GM23338 (cell line): ENCODE data around the gene PBLD. TPM values are rescaled to one million over a fixed set of nuclear protein-coding genes. Genes with fewer than 3 reads are reported as not detected.
A peak's percentile ranks its signal among the peaks of the same experiment; 100 is the strongest.

ENCODE experiments used
- ATAC-seq: fragments of 200-7000 bp; cut with Tn5 transposase; 3 replicates; pipeline ENCODE4 v1.9.1; 2020
- DNase-seq: peaks from one replicate; pipeline ENCODE4 v3.0.0-alpha.2; 2015; ENCODE audit warnings: low spot score
- H2AFZ ChIP-seq: fragments of 200-600 bp; sonication (generic); 2 replicates; pipeline ENCODE4 v1.8.0; 2016; ENCODE audit warnings: antibody characterized with exemption, mild to moderate bottlenecking, moderate library complexity
- H3F3A ChIP-seq: fragments of 200-600 bp; sonication (generic); replicated peaks from 2 replicates; pipeline ENCODE4 v1.8.0; 2017; ENCODE audit warnings: antibody characterized with exemption, mixed run types, low read depth
- H3K27ac ChIP-seq: fragments of 200-600 bp; sonication (generic); 2 replicates; pipeline ENCODE4 v1.6.1; 2016; ENCODE audit warnings: low read depth
- H3K27me3 ChIP-seq: fragments of 200-600 bp; sonication (generic); 2 replicates; pipeline ENCODE4 v1.8.0; 2016; ENCODE audit warnings: mild to moderate bottlenecking, mixed run types, moderate library complexity; ENCODE audit not compliant: insufficient read depth
- H3K36me3 ChIP-seq: fragments of 200-600 bp; sonication (generic); 2 replicates; pipeline ENCODE4 v1.8.0; 2016; ENCODE audit warnings: mild to moderate bottlenecking; ENCODE audit not compliant: insufficient read depth
- H3K4me1 ChIP-seq: fragments of 200-600 bp; sonication (generic); 2 replicates; pipeline ENCODE4 v1.8.0; 2016; ENCODE audit warnings: mild to moderate bottlenecking, moderate library complexity; ENCODE audit not compliant: insufficient read depth
- H3K4me2 ChIP-seq: fragments of 200-600 bp; sonication (generic); 2 replicates; pipeline ENCODE4 v1.7.1; 2017; ENCODE audit warnings: mixed run types
- H3K4me3 ChIP-seq: fragments of 200-600 bp; sonication (generic); 2 replicates; pipeline ENCODE4 v1.6.1; 2016; ENCODE audit warnings: mixed run types
- H3K79me2 ChIP-seq: fragments of 200-600 bp; sonication (generic); replicated peaks from 2 replicates; pipeline ENCODE4 v1.8.0; 2017; ENCODE audit warnings: mild to moderate bottlenecking; ENCODE audit not compliant: insufficient read depth
- H3K9me2 ChIP-seq: fragments of 200-600 bp; sonication (generic); 2 replicates; pipeline ENCODE4 v1.8.0; 2017; ENCODE audit not compliant: insufficient read depth
- H4K20me1 ChIP-seq: fragments of 200-600 bp; sonication (generic); replicated peaks from 2 replicates; pipeline ENCODE4 v1.8.0; 2017; ENCODE audit warnings: mild to moderate bottlenecking; ENCODE audit not compliant: insufficient read depth
- H3K27ac Mint-ChIP-seq: 2 replicates; pipeline ENCODE4 v1.8.0; 2020; ENCODE audit warnings: inconsistent platforms, mild to moderate bottlenecking, moderate library complexity, mixed read lengths
- H3K27me3 Mint-ChIP-seq: 3 replicates; pipeline ENCODE4 v1.8.0; 2022; ENCODE audit warnings: low read depth, mild to moderate bottlenecking, moderate library complexity, mixed read lengths, inconsistent platforms; ENCODE audit not compliant: insufficient read depth, poor library complexity
- H3K36me3 Mint-ChIP-seq: 3 replicates; pipeline ENCODE4 v1.8.0; 2021; ENCODE audit warnings: low read depth, mild to moderate bottlenecking, inconsistent platforms, moderate library complexity, mixed read lengths
- H3K4me1 Mint-ChIP-seq: 3 replicates; pipeline ENCODE4 v1.8.0; 2020; ENCODE audit warnings: mild to moderate bottlenecking, inconsistent platforms, mixed read lengths
- H3K4me3 Mint-ChIP-seq: 3 replicates; pipeline ENCODE4 v1.8.0; 2021; ENCODE audit warnings: moderate library complexity, mild to moderate bottlenecking, inconsistent platforms, mixed read lengths
- H3K9me3 Mint-ChIP-seq: 3 replicates; pipeline ENCODE4 v1.8.0; 2020; ENCODE audit warnings: moderate library complexity, mild to moderate bottlenecking, inconsistent platforms, mixed read lengths
- CREB1 ChIP-seq: fragments of 250-450 bp; sonication (Bioruptor Pico); IDR thresholded peaks from 2 replicates; pipeline ENCODE4 v1.5.0; 2020; ENCODE audit warnings: low read depth, mild to moderate bottlenecking, moderate library complexity
- EZH2phosphoT487 ChIP-seq: fragments of 200-600 bp; sonication (generic); IDR thresholded peaks from one replicate; pipeline ENCODE4 v1.8.1; 2018; ENCODE audit warnings: antibody characterized with exemption; ENCODE audit not compliant: unreplicated experiment
- NANOG ChIP-seq: IDR thresholded peaks from 2 replicates; pipeline ENCODE4 v1.6.1; 2016; ENCODE audit warnings: antibody characterized with exemption, borderline replicate concordance
- REST ChIP-seq: IDR thresholded peaks from one replicate; pipeline ENCODE4 v1.6.1; 2018; ENCODE audit warnings: antibody characterized with exemption; ENCODE audit not compliant: unreplicated experiment
- STAT1 ChIP-seq: IDR thresholded peaks from one replicate; pipeline ENCODE4 v1.6.1; 2016; ENCODE audit warnings: antibody characterized with exemption; ENCODE audit not compliant: unreplicated experiment
- ZNF114 ChIP-seq: fragments of 250-450 bp; sonication (Bioruptor Pico); IDR thresholded peaks from 2 replicates; pipeline ENCODE4 v1.5.0; 2020; ENCODE audit warnings: mild to moderate bottlenecking, moderate library complexity
- ZNF331 ChIP-seq: fragments of 250-450 bp; sonication (Bioruptor Pico); IDR thresholded peaks from 2 replicates; pipeline ENCODE4 v1.5.0; 2020; ENCODE audit warnings: low read depth, mild to moderate bottlenecking, moderate library complexity
- ZNF462 ChIP-seq: fragments of 250-450 bp; sonication (Bioruptor Pico); IDR thresholded peaks from 2 replicates; pipeline ENCODE4 v1.5.0; 2020; ENCODE audit warnings: mild to moderate bottlenecking, moderate library complexity
- polyA plus RNA-seq: library from polyadenylated mRNA; unstranded; fragments of >200 nt; fragmentation: Nextera tagmentation; extraction: Ambion mirVana; gene quantifications from 2 replicates; pipeline ENCODE4 v1.2.1, GENCODE V29; 2016
- total RNA-seq: library from RNA; depleted of rRNA; stranded (reverse); fragments of >200 nt; shearing (Covaris generic); gene quantifications from 2 replicates; pipeline ENCODE4 v1.2.3, GENCODE V29; 2014

PBLD gene
- total and polyA plus RNA-seq, 2 experiments from 2014 or later: 0.90 to 1.5 TPM

GRCh38 chr10:68271196-68271882 is 61.4 kb downstream of the PBLD start:
- H3K36me3 Mint-ChIP-seq: peaks cover 3% of the 10 kb centered on the region; the same call in 2 of the 3 replicates
- peaks cover 4% of the 10 kb centered on the region for H3K9me3 Mint-ChIP-seq
- H3K4me1 Mint-ChIP-seq: peaks cover 8% of the 10 kb centered on the region
- peak; percentile 93 for ATAC-seq
- Histone ChIP-seq H4K20me1 (no peaks in the 10 kb centered on the region), H3K27me3 (no peaks in the 10 kb centered on the region), H3K36me3 (no peaks in the 10 kb centered on the region), H3K27ac (no peak overlapping the region), H2AFZ (peak overlapping the region; percentile 8; the same call in 1 of the 2 replicates), H3K4me2 (no peak overlapping the region), H3K4me3 (no peak overlapping the region), H3K4me1 (no peaks in the 10 kb centered on the region), H3F3A (no peaks in the 10 kb centered on the region), H3K9me2 (no peaks in the 10 kb centered on the region), H3K79me2 (no peaks in the 10 kb centered on the region)
- no peak overlapping the region for H3K4me3 Mint-ChIP-seq
- peak; percentile 21 for DNase-seq
- no peak for TF ChIP-seq ZNF331 (CRISPR knock-in tag)
- no peak for TF ChIP-seq STAT1
- no peak for TF ChIP-seq EZH2phosphoT487
- TF ChIP-seq REST: no peak
- no peak for TF ChIP-seq CREB1 (CRISPR knock-in tag)
- no peak for TF ChIP-seq ZNF114 (CRISPR knock-in tag)
- no peak for TF ChIP-seq ZNF462 (CRISPR knock-in tag)
- no peak for TF ChIP-seq NANOG
- H3K27ac Mint-ChIP-seq: no peak overlapping the region
- H3K27me3 Mint-ChIP-seq: no peaks in the 10 kb centered on the region
